Myocyte (in vitro differentiated cells): Measurements from ENCODE around the gene NOP9. TPM values are rescaled to one million over a fixed set of nuclear protein-coding genes. Genes with fewer than 3 reads are reported as not detected.
"Not testable (repeated sequence)": the region's sequence is repeated elsewhere in the genome, so short reads cannot be mapped to it uniquely, and the experiment has no call there.

ENCODE experiments used
- DNase-seq: peaks from one replicate; pipeline ENCODE4 v3.0.0-alpha.2; 2012; ENCODE audit warnings: low read depth
- total RNA-seq: library from RNA; depleted of rRNA; stranded (reverse); fragments of >200 nt; gene quantifications from 2 replicates; pipeline ENCODE4 v1.2.3, GENCODE V29; 2014

Gene NOP9
- total RNA-seq, 1 donor from 2014 or later, result 28.9 TPM

GRCh38 chr14:24349742-24350141 lies 50.1 kb downstream of the NOP9 start:
- DNase-seq, result no peak

GRCh38 chr14:24351517-24351916 lies 51.9 kb downstream of the NOP9 start:
- DNase-seq, result peak; percentile 43

DNA sequence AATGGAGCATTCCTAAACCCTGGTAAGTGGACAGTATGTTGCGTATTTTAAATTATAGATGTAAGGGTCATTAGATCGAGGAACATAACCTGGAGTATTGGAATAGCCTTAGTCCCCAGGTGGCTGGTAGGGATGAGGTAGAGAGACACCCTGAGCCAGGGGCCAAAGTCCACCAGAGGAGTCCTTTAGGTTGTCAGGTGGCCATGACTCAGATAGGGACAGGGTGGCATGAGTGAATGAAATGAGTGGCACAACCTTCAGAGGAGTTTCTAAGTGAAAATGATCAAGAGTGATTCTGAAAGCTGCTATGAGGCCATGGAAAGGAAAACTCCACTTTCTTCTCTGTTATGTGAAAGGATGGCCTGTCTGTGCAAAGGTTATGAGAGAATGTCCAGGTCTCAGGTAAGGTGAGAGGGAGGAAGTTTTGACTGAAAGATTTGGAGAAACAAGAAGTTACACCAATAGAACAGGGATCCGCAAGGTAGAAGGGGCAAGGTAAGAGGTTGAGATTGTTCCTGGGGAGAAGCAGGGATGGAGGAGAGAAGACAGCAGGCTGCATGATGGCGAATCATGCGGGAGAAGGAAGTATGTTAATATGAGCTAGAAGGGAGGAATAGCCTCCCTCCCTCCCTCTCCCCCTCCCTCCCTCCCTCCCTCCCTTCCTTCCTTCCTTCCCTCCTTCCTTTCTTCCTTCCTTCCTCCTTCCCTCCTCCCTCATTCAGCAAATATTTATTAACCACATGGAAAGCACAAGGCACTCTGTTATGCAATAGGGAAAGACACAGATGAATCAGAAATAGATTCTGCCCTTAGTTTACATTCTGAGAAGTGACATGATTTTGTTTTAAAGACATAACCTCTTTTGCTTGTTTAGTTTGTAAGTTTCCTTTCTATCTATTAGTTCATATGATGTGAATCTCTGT lies 54.2 kb downstream of the NOP9 start:
- DNase-seq, result peak; percentile 27

GRCh38 chr14:24354482-24354825 lies 54.8 kb downstream of the NOP9 start:
- DNase-seq, result not testable (repeated sequence)

GRCh38 chr14:24355009-24355408 lies 55.4 kb downstream of the NOP9 start:
- DNase-seq, result no peak

DNA sequence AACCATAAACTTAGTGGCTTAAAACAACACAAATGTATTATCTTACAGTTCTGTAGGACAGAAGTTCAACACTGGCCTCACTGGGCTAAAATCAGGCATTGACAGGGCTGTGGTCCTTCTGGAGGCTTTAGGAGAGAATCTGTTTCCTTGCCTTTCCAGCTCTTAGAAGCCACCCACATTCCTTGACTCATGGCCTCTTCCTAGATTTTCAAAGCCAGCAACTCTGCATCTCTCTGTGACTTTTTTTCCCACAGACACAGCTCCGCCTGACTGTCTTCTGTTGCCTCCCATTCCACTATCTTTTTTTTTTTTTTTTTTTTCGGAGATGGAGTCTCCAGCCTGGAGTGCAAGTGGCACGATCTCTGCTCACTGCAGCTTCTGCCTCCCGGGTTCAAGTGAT lies 56.6 kb downstream of the NOP9 start:
- DNase-seq, result no peak

Other genes with a start within 250 kb of the NOP9 start
- gene CARMIL3, start 247.8 kb upstream of the NOP9 start, total RNA-seq, result 0.19 TPM in 1 of 2 replicates, not detected in the other
- gene CPNE6, start 228.3 kb upstream of the NOP9 start, total RNA-seq, result not detected in 2 replicates
- 8.2 and 8.7 TPM in 2 replicates for gene PCK2, start 205.5 kb upstream of the NOP9 start, total RNA-seq
- 94.6 and 112 TPM in 2 replicates for gene DCAF11, start 185.1 kb upstream of the NOP9 start, total RNA-seq
- 4.3 and 4.5 TPM in 2 replicates for gene NRL, start 184.9 kb upstream of the NOP9 start, total RNA-seq
- 144 and 180 TPM in 2 replicates for gene FITM1, start 169.2 kb upstream of the NOP9 start, total RNA-seq
- 423 and 428 TPM in 2 replicates for gene PSME1, start 163.7 kb upstream of the NOP9 start, total RNA-seq
- 18.8 and 25.4 TPM in 2 replicates for gene EMC9, start 158.3 kb upstream of the NOP9 start, total RNA-seq
- gene PSME2, start 153.2 kb upstream of the NOP9 start, total RNA-seq, result 107 and 129 TPM in 2 replicates
- 57.6 and 60.4 TPM in 2 replicates for gene RNF31, start 152.4 kb upstream of the NOP9 start, total RNA-seq
- 48.6 and 94.1 TPM in 2 replicates for gene IRF9, start 138.6 kb upstream of the NOP9 start, total RNA-seq
- gene REC8, start 127.8 kb upstream of the NOP9 start, total RNA-seq, result 1.1 and 1.6 TPM in 2 replicates
- 85.4 and 99.4 TPM in 2 replicates for gene IPO4, start 111.0 kb upstream of the NOP9 start, total RNA-seq
- gene TM9SF1, start 104.4 kb upstream of the NOP9 start, total RNA-seq, result 59.5 and 76.3 TPM in 2 replicates
- not detected in 2 replicates for gene TSSK4, start 94.2 kb upstream of the NOP9 start, total RNA-seq
- gene CHMP4A, start 86.4 kb upstream of the NOP9 start, total RNA-seq, result 42.1 and 49.6 TPM in 2 replicates
- 16.6 and 16.7 TPM in 2 replicates for gene MDP1, start 83.8 kb upstream of the NOP9 start, total RNA-seq
- 196 and 233 TPM in 2 replicates for gene NEDD8, start 67.5 kb upstream of the NOP9 start, total RNA-seq
- 60.8 and 90.3 TPM in 2 replicates for gene GMPR2, start 66.9 kb upstream of the NOP9 start, total RNA-seq
- gene TINF2, start 57.2 kb upstream of the NOP9 start, total RNA-seq, result 39.2 and 48.7 TPM in 2 replicates
- gene TGM1, start 36.7 kb upstream of the NOP9 start, total RNA-seq, result 0.08 and 0.99 TPM in 2 replicates
- 26.3 TPM in 2 replicates for gene RABGGTA, start 28.3 kb upstream of the NOP9 start, total RNA-seq
- 17.5 and 25.1 TPM in 2 replicates for gene DHRS1, start 70 bp upstream of the NOP9 start, total RNA-seq
- not detected in 2 replicates for gene CIDEB, start 8.1 kb downstream of the NOP9 start, total RNA-seq
- gene LTB4R2, start 10.3 kb downstream of the NOP9 start, total RNA-seq, result 2.7 and 3.2 TPM in 2 replicates
- gene LTB4R, start 11.7 kb downstream of the NOP9 start, total RNA-seq, result 0.67 and 0.68 TPM in 2 replicates
- gene ADCY4, start 35.2 kb downstream of the NOP9 start, total RNA-seq, result not detected in 2 replicates
- not detected in 2 replicates for gene RIPK3, start 40.1 kb downstream of the NOP9 start, total RNA-seq
- gene NFATC4, start 68.3 kb downstream of the NOP9 start, total RNA-seq, result 19.4 and 23.2 TPM in 2 replicates
- 0.05 and 0.21 TPM in 2 replicates for gene NYNRIN, start 99.2 kb downstream of the NOP9 start, total RNA-seq
- 1.0 and 1.2 TPM in 2 replicates for gene CBLN3, start 129.8 kb downstream of the NOP9 start, total RNA-seq
- gene KHNYN, start 130.1 kb downstream of the NOP9 start, total RNA-seq, result 28.0 and 29.6 TPM in 2 replicates
- gene SDR39U1, start 142.9 kb downstream of the NOP9 start, total RNA-seq, result 24.2 and 27.5 TPM in 2 replicates
- not detected in 2 replicates for gene CMA1, start 208.4 kb downstream of the NOP9 start, total RNA-seq